T-helper 22 cell (primary cell): Measurements from ENCODE around the gene ERGIC1.
"Not testable (repeated sequence)": the region's sequence is repeated elsewhere in the genome, so short reads cannot be mapped to it uniquely, and the experiment has no call there.

Experiments used
- DNase-seq: peaks from one replicate; pipeline ENCODE4 v3.0.0-alpha.2; 2020; ENCODE audit warnings: low read depth

The ERGIC1 gene

DNA sequence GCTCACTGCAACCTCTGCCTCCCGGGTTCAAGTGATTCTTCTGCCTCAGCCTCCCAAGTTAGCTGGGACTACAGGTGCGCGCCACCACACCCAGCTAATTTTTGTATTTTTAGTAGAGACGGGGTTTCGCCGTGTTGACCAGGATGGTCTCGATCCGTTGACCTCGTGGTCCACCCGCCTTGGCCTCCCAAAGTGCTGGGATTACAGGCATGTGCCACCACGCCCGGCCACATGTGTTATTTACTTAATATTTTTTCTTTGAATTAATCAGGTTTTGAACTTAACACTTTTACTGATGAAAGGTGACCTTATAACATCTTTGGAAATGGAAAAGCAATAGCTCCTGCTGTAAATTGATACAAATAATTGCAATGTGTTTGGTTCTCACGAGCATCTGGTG is 13.5 kb downstream of the ERGIC1 start:
- DNase-seq, result not testable (repeated sequence)

DNA sequence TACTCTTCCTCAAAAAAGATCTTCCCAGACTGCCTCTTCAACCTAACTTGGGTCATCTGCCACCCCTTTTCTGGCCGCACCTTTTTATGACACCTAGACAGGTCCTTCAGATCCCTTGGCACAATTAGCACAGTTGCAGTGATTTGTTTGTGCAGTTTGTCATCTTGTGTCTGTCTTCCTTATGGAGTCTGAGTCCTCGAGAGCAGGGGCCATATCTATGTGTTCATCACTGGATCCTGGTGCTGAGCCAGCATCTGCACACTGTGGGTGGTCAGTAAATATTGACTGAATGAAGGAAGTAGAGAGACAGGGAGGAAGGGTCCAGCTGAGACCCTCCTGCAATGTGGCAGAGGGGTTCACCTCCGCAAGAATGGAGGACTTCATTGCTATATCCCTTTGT is 14.4 kb downstream of the ERGIC1 start:
- no peak for DNase-seq

GRCh38 chr5:172849606-172850453 is 15.8 kb downstream of the ERGIC1 start:
- no peak for DNase-seq

- no peak for DNase-seq
Observed at GRCh38 chr5:172850454-172850797, 16.4 kb downstream of the ERGIC1 start.

DNA sequence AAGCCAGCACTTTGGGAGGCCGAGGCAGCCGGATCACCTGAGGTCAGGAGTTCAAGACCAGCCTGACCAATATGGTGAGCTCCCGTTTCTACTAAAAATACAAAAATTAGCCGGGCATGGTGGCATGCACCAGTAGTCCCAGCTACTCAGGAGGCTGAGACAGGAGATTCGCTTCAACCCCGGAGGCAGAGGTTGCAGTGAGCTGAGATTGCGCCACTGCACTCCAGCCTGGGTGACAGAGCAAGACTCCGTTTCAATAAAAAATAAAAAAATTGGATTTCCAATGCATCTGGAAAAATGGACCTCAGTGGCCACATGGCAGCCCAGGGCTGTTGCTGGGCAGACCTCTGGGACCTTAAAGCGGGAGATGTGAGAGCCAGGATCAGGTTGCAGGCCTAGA is 17.2 kb downstream of the ERGIC1 start:
- DNase-seq, result not testable (repeated sequence)

- no peak for DNase-seq
Observed at GRCh38 chr5:172852490-172853354, 18.7 kb downstream of the ERGIC1 start.

GRCh38 chr5:172853355-172853975 is 19.4 kb downstream of the ERGIC1 start:
- DNase-seq, result no peak

GRCh38 chr5:172854451-172854871 is 20.4 kb downstream of the ERGIC1 start:
- DNase-seq, result no peak

- DNase-seq, result no peak
Observed at GRCh38 chr5:172854971-172855370, 20.9 kb downstream of the ERGIC1 start.

GRCh38 chr5:172855597-172856292 is 21.7 kb downstream of the ERGIC1 start:
- no peak for DNase-seq

- DNase-seq, result no peak
Observed at GRCh38 chr5:172856336-172856735, 22.3 kb downstream of the ERGIC1 start.

DNA sequence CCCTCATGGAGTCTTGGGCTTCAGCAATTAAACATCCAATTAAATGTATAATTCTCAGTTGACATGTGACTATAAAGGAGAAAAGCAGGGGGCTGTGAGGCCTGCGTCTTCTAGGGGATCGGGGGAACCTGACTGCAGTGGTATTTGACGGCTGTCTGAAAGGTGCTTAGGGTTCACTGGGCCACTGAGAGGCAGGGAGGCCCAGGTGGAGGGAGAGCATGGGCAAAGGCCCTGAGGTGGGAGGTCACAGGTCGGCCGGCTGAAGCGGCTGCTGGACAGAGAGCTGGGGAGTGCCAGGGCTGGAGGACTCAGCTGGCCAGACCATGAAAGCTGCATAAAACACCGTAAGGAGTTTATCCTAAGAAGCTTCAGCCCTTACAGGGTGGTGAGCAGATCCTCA is 23.9 kb downstream of the ERGIC1 start:
- no peak for DNase-seq

- no peak for DNase-seq
Observed at GRCh38 chr5:172858511-172858989, 24.5 kb downstream of the ERGIC1 start.

GRCh38 chr5:172858990-172859811 is 25.1 kb downstream of the ERGIC1 start:
- DNase-seq, result no peak

DNA sequence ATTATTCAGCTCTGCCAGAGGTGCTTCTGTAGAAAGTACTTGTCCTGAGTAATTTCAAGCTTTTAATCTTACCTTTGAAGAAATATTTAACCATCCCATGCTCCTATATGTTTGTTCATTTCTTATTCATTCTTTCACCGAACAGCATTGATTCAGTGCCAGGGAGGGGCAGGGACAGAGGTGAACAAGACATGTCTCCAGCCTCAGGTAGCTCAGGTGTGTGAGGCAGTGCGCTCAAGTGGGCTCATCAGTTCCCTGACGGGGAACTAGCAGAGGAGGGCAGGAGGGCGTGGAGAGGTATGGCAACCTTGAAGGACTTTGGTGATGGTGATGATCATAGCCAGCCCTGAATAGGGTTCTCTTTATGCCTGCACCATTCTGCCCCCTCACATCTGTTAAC is 25.9 kb downstream of the ERGIC1 start:
- DNase-seq, result no peak

- no peak for DNase-seq
Observed at GRCh38 chr5:172860520-172861443, 26.7 kb downstream of the ERGIC1 start.

GRCh38 chr5:172861461-172861860 is 27.4 kb downstream of the ERGIC1 start:
- DNase-seq, result no peak

DNA sequence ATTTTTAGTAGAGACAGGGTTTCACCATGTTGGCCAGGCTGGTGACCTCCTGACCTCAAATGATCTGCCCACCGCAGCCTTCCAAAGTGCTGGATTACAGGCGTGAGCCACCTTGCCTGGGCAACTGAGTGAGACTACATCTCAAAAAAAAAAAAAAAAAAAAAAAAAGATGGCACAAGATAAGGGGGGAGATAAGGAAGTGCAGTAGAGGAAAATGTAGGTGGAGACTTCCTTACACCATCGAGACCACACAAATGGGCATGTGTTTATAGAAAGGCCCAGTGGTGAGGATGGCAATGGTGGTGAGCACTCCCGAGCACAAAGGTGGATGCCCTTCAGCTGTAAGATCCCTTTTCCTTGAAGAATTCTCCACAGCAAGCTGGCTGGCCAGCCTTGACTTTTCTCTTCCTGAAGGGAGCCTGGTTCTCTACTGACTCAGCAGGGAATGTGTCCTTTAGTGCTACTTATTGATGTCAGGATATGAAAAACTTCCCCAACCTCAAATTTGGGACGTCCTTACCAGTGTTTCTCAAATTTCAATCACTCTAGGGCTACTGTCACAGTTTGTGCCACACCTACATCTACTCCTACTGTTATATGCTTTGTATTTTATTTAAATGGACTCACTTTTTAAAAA is 28.2 kb downstream of the ERGIC1 start:
- no peak for DNase-seq

GRCh38 chr5:172864171-172864570 is 30.1 kb downstream of the ERGIC1 start:
- DNase-seq, result not testable (repeated sequence)
